Hair follicle dermal papilla cell (primary cell): ENCODE measurements around the gene FRRS1. TPM values are rescaled to one million over a fixed set of nuclear protein-coding genes. Genes with fewer than 3 reads are reported as not detected.

Experiments used
- small RNA-seq: library from RNA; depleted of rRNA; stranded (forward); fragments of <200 nt; gene quantifications from one replicate; pipeline ENCODE3, GENCODE V24; 2012
- total RNA-seq: library from RNA; depleted of rRNA; stranded (reverse); fragments of >200 nt; gene quantifications from 2 replicates; pipeline ENCODE4 v1.2.3, GENCODE V29; 2012

Gene FRRS1
- 8.5 and 23.0 TPM in 2 replicates for total RNA-seq

GRCh38 chr1:99766378-99766800, at the start of gene FRRS1:
Gene FRRS1, minus strand, starts transcription at chr1:99766635. Its CDS starts 17,867 bp downstream, at chr1:99748768.

Small RNA genes within 50 kb of the gene (small RNA-seq; reads per million reads assigned to genes)
- not detected for gene RF00019
- 0.27 reads per million for gene RNU4-75P

Other genes starting within 250 kb of the FRRS1 start
- 3.2 and 4.6 TPM in 2 replicates for gene PALMD, start 120.5 kb downstream of the FRRS1 start, total RNA-seq
- 14.7 and 19.0 TPM in 2 replicates for gene AGL, start 83.7 kb upstream of the FRRS1 start, total RNA-seq
- gene SLC35A3, start 203.4 kb upstream of the FRRS1 start, total RNA-seq = 24.8 and 30.5 TPM in 2 replicates